HG03139 (cell line): ENCODE data around the gene TTC6.
"Not testable (repeated sequence)": the region's sequence is repeated elsewhere in the genome, so short reads cannot be mapped to it uniquely, and the experiment has no call there.

ENCODE experiments used
- ATAC-seq: cut with Tn5 transposase; IDR thresholded peaks from one replicate; pipeline ENCODE4 v1.9.1; 2021; ENCODE audit not compliant: unreplicated experiment

Gene TTC6, protein sequence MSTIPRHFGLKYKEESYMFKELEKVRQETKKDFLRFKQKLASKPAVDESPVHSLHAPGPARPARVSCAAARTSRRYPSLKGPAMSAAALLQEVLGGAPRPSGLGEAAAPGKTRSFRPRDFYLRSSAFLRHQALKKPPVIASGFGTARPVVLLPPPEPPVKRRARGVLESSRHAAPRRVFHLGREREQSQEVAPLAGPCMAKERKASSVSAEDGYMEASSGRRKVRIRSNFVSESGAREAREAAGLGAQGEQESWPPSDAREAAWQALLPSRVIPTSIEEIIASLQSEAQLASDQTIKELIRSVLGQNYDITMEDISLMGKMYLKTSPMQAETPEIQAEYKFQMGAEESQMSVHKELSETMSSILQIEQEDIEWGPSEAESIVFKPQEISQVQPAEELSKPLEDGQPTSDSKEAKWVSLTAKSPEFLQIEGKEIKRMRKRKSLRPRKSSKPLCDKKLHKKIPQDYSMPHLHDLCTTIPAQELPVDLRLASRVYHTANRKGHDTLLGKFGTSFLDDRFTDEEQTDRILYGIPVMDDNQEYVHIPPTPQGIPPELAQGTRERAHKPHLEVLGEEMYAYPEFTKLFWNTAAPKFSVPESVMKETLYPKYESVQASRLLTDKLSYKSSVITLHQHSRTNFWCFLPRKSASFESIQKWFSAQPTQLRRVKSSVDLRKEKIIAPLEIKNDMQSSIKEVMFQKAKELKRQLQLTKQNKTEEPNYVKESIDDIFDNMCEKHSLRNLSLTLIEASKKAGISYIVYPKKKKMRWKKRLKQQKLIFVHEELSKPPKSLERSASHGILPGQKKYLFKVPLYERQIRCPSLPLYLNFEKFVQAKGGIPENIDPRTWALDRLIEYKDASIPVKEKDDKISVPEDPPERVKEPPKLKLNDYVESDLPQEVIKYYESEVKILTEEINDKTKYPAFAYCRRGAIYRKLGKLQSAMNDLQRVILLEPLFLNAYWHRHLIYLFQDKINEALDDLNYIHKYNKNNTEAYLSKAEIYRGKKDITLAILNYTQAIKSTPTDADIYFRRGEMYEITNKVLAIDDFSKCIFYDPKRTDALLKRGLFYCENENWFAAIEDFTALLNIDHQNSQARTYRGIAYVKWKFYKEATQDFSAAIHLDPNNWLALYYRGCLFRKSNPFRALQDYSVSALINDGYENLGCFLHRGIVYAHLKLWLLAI (N-terminal part only)

DNA sequence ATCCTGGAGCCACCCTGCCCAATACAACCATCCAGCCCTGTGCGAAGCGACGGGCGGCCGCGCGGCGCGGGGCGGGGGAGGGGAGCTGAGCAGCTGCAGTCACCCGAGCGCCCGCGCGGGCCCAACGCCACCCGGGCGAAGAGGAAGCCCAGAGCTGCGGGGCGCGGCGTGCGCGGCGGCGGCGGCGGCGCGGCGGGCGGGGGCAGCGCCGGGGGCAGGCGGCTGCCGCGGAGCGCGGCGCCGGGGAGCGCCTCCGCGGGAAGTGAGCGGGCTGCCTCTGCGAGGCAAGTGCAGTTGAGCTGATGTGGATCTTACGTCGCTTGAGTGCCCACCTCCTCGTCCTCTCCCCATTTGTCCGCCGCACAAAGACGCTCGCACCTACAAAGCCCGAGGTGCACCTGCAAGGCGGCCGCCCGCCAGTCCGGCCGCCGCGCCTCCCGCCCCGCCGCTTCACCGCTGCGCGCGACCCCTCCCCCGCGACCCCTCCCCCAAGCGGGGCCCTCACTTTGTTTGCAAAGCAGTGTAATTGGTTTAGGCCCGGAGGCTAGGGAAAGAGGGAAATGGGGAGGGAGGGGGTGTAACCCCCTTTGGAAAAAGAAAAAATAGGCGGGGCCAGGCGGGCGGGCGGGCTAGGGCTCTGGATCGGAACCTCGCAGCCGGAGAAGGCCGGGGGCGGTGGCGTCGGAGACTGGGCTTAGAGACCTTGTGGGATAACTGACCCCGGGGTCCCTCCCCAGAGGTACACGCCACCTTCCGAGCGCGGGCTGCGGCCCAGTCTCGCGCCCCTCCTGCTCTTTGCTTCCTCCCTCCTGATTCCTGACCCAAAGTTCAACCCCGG, at the start of gene TTC6, which contains the start of gene FOXA1:
Gene TTC6 (plus strand): TSS at position 659 of the 838 bp plus-strand sequence. CDS start 26,436 bp downstream, outside the sequence.
Gene FOXA1 (minus strand): TSS at position 279 of the 838 bp plus-strand sequence. CDS start 277 bp downstream, at position 2.
- ATAC-seq = no peak

DNA sequence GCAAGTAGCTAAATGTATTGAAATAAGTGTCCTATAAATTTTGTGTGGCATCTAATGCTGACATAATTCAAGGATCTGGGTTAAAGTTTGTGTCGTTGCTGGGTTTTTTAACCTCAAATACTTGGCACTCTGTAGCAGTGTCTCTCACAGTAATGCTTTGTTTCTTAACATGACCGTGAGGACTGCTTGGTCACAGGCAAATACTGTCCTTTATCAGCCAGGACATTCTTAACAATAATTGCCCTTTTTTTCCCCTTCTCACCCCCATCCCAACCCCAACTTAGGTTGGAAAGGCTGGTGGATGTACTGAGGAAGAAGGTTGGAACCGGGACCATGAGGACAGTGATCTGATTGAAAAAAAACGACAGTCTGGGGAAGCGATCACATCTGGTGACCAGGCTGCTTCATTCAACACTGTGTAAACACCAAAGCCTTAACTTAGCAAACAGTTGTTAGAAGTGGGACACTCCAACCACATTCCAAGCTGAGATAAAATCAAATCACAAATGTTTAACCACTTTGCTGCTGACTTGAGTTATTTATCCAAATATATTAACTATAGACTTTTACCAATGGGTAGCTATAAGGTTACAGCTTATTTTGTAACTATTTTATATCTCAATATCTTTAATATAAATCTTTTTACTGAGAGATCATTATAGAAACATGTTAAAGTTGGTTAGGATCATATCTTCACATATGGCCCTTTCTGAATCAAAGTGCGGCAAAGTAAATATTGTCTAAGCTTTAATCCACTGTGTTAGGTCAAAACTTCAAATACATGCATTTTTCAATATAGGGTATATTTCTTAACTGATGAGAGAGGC, 48.6 kb upstream of the TTC6 start:
- no peak for ATAC-seq

DNA sequence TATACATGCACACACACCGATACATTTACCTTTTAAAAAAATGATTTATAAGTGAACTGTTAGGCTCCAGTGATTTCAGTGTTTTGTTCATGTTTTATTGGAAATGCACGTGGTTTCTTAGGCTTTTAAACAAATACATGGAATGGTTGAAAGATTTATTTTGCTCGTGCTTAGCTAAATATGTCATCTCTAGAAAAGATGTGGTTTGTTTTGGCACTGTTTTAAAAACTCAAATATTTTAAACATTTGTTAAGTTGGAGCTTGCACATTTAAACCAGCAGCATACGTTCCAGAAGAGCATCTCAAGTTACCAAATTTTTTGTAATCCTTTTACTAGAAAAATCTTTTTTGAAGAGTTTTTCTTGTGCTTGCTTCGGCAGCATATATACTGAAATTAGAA, 44.9 kb upstream of the TTC6 start:
- ATAC-seq = no peak

DNA sequence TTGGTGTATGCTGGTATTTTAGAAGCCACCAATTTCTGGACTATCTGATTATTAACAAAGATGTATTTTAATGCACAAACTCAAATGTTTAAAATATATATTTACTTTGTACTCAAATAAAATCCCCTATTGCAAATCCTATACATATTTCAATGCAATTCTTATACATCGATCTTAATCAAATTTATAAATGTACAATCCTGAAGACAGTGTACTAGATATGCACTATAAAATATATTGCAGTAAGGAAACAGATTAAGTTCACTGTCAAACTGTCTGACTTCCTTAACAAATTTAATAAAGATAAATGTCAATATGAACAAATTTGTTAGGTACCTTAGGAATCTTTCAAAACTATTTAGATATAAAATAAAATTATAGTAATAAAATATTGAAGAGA, 44.3 kb upstream of the TTC6 start:
- no peak for ATAC-seq

DNA sequence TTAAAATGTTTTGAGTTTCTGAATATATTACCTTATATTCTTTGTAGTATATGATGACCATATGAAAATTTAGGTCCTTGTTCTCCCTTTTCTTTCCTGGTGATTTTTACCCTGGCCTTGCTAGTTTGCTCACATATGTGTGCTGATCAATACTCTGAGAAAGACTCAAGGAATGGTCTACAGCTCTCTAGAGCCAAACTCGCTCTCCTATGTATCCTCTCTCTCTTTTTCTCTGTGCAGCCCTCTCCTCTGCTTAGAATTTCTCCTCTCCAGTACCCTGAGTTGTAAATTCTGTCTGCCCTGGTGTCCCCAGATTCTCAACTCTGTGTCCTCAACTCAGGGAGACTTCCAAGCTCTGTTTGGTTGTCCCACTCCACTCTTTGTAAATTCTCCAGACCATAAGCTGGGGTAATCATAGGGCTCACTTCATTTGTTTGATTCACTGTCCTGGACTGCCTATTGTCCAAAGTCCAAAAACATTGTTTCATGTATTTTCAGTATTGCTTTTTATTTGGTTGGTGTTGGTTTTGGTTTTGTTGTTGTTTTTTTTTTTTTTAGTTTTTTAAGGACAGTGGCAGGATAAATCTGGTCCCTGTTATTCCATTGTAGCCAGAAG, 41.4 kb upstream of the TTC6 start:
- ATAC-seq = no peak

DNA sequence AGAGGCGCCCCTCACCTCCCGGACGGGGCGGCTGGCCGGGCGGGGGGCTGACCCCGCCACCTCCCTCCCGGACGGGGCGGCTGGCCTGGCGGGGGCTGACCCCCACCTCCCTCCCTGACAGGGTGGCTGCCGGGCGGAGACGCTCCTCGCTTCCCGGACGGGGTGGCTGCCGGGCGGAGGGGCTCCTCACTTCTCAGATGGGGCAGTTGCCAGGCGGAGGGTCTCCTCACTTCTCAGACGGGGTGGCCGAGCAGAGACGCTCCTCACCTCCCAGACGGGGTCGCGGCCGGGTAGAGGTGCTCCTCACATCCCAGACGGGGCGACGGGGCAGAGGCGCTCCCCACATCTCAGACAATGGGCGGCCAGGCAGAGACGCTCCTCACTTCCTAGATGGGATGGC, 39.8 kb upstream of the TTC6 start:
- not testable (repeated sequence) for ATAC-seq

DNA sequence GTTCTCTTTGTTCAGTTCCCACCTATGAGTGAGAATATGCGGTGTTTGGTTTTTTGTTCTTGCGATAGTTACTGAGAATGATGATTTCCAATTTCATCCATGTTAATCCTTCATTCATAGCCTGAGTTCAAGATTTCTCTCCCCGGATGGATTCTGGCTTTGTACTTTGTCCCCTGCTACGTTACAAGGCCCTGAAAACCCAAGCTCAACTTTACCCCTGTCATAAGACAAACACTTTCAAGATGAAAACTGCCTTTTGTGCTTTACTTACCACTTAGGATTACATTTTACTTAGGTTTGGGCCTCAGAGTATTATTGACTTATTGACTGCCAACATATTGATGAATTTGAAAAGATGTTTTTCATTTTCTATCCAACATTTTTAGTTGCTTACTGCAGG, 36.7 kb upstream of the TTC6 start:
- no peak for ATAC-seq

DNA sequence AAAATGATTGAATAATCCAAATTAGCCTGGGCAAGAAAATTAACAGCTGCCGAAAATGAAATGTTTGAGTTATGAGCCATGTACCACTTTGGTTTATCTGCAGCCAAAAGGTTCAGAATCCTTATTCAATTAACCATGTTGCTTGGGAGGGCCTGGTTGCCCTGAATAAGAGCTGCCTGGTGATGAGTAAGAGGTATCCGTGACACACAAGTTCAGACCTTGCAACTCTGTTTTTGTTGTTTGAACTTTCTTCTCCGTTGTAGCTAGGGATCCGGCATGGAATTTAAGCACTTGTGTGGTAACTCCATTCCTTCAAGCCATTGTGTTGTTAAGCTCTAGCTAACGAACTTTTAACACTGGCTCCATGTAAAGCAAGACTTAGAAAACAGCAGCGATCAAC, 36.0 kb upstream of the TTC6 start:
- ATAC-seq = no peak

DNA sequence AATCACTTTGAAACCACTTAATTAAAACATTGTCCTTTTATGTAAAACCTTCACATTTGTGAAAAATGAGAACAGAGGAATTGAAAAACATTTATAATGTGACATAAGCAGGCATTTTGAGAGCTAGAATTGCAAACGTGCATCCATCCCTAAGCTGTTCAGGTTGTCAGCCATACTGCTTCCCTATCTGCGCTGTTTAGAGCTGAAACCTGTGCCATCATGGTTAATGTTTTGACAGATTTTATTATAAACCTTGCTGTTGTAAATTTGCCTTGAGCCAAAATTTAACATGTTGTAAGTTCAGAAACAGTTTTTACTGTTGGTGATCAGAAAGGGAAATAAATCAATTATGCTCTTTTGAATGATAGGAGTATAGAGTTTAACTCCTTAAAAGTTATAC, 32.2 kb upstream of the TTC6 start:
- ATAC-seq = no peak

DNA sequence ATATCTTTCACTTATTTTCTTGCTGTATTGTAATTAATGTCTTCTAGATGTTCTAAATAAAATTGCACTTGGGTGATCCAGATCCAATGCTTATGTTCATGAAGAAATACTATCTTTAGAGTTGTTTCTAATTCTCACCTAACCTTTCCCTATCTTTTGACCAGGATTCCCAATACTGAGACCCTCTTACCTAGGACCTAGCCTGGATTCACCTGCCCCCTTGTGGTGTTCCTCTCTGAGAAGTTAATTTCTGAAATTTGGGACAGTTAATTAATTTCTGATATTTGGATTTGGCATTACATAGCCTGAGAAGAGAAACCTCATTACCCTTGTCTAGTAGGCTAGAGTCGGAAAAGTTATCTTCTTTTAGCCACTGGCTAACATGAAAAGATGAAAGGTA, 29.9 kb upstream of the TTC6 start:
- no peak for ATAC-seq

DNA sequence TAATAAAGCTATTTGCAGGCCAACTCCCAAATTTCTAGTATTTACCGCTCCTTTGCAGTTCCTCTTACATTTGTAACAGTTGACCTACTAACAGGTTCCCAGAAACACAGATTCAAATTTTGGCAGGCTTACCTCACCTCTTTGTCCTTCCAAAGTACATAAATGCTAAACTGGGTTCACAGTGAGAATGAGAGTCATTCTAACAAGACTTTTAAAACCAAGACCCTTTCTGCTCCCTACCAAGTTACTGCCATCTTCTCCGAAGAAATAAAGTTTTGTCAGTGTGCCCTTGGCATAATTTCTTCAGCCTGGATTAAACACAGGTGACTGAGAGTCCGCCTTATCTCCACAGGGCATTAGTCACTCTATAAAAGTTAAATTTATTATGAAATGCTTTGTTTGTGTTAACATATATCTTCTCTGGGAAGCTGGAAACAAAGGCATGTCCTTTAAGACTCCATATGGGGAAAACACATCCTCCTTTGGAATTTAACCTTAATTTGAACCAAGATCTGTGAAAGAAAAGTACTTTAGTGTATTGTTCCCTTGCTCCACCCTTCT, 28.5 kb upstream of the TTC6 start:
- no peak for ATAC-seq

DNA sequence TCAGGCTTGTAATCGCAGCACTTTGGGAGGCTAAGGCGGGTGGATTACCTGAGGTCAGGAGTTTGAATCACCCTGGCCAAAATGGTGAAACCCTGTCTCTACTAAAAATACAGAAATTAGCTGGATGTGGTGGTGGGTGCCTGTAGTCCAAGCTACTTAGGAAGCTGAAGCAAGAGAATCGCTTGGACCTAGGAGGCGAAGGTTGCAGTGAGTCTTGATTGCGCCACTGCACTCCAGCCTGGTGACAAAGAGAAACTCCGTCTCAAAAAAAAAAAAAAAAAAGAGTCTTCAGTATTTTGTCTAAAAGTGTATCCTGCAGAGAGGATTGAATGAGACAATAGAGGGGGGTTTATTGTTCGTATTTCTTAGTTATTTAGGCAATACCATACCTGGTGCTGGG, 25.7 kb upstream of the TTC6 start:
- ATAC-seq = no peak

DNA sequence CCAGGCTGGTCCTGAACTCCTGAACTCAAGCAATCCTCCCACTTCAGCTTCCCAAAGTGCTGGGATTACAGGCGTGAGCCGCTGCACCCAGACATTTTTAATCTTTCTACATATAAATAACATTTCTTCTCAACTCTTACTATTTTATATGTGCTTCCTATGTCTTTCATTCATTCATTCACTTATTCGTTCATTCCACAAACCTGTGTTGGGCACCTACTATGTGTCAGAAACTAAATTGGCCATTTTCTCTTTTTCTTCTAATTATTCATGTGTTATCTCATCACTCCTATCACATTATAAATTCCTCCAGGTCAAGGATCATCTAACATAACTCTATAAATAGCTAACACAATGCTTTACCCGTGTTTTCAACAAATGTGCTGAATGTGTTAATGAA, 24.0 kb upstream of the TTC6 start:
- ATAC-seq = no peak

DNA sequence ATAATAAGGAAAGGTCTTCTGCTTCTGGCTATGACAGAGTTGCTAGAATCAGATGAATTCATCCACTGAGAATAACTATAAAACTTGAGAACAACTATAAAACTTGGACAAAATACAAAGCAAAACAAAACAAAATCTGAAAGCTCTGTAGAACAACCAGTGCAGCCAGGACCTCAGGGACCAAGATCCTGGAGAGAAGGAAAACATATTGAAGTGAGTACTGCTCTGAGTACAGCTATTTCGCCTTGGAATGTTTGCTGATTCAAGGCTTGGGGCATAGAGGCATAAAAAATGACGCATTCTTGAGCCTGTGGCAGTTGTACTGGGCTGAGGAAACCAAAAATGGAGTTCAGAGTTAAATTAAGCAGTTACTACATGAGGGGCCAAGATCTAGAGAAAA, 22.1 kb upstream of the TTC6 start:
- no peak for ATAC-seq

DNA sequence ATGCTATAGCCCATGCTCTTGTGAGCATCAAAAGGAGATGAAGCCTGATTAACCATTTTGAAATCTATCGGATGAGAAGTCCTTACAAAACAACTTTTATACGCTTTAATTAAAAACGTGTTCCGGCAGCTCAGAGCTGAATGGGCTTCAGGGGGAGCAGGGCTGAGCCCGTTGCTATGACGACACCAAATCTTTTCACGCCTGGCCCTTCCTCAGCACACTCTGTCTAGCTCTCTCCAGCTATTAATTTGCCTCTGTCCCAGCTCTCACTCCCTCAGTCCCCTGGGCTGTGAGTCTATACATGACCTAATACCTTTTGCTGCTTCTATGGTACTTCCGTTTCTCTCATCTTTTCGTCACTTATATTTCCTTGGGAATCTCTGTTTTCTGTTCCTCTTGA, 16.2 kb upstream of the TTC6 start:
- ATAC-seq = no peak

DNA sequence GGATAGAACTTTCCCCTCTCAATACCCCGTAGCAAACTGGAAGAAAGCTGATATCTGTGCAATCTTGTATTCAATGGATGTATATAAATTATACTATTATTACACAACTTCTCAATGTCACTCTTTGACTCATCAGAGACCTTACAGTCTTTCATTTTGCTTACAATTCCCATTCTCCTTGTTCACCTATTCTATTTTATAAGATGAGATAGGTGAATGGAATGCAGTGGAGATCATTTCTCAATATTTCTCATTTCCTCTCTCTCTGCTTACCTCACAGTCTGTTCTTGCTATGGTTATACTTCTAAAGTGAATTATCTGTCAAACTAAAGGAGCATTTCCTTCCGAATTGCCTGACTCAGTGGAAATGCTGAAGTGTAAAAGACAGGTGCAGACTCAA, 15.3 kb upstream of the TTC6 start:
- ATAC-seq = no peak

DNA sequence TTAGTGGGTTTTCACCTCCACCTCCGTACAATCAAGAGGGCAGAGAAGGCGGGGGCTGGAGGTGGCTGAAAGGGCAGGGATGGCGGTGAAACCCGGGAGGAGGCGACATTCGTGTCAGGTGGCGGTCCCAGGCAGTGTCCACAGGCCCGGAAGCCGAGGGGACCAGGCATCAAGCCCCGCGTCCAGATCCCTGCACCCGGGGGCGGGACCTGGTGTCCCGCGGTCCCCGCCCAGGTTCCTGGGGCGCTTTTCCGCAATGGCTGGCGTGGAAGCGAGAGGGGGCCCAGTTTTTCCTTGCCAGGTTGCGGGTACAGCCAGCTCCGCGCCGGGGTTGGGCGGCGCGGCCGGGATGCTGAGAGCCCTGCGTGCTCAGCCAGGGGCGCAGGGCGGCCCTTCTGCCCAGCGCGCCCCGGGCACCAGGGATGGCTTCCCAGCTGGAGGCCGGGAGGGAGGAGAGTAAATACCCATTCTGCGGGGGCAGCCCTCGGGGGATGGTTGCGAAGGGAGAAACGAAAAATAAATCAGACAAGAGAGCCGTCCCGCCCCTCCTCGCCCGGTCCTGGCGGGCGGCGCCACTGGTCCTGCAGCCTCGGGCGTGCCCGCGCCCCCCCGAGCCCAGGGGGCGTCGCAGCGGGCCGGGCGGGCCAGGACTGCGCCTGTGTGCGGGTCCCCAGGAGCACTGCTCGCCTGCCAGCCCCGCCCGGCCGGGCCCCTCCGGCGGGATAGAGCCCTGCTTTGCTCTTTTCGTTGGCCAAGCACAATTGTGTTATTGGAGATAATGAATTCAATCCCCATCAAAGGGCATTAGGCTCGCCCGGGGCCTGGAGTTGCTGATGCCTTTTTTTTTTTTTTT, 11.8 kb upstream of the TTC6 start:
- ATAC-seq = no peak
